GM21737 (cell line): ENCODE data around the gene TMEM190.
"Not testable (repeated sequence)": the region's sequence is repeated elsewhere in the genome, so short reads cannot be mapped to it uniquely, and the experiment has no call there.

Source experiments
- ATAC-seq: cut with Tn5 transposase; IDR thresholded peaks from one replicate; pipeline ENCODE4 v1.9.1; 2021; ENCODE audit warnings: mild to moderate bottlenecking, moderate library complexity; ENCODE audit not compliant: unreplicated experiment

TMEM190 gene

DNA sequence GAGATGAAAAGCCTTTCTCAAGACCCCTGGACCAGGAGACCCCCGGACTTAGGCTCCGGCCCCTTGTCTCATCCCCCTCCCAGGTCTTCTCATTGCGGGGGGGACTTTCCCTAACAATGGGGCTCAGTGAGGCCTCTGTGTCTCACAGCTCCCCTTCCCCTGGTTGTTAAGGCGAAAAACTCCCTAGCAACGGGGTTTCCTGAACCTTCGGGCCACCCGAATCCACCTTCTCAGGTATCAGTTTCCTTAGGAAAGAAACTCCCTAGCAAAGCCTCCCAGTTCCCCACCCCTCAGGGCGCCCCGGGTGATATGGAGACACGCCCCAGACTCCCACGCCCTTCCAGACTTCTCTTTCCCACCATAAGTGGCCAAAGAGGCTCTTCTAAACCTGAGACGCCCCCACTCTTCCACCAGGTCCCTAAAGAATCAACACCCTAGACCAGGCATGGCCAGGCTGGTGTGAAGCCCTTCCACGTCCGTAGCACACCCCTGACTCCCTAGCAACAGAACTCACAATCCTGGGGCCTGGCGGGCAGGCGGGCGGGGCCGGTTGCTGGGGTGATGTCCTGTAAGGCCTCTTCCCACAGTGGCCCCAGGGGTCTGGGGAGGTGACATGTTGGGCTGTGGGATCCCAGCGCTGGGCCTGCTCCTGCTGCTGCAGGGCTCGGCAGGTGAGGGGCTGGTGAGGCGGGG, at the start of gene TMEM190:
TSS of gene TMEM190 (plus strand) at position 586 of the 693 bp plus-strand sequence. CDS start at position 614, 28 bp downstream.
- ATAC-seq: no peak

- not testable (repeated sequence) for ATAC-seq
These were observed 47.8 kb upstream of the TMEM190 start for GRCh38 chr19:55328774-55329318.

- not testable (repeated sequence) for ATAC-seq
These were observed 46.8 kb upstream of the TMEM190 start for GRCh38 chr19:55329791-55330190.

GRCh38 chr19:55333870-55334269, 42.8 kb upstream of the TMEM190 start:
- no peak for ATAC-seq

DNA sequence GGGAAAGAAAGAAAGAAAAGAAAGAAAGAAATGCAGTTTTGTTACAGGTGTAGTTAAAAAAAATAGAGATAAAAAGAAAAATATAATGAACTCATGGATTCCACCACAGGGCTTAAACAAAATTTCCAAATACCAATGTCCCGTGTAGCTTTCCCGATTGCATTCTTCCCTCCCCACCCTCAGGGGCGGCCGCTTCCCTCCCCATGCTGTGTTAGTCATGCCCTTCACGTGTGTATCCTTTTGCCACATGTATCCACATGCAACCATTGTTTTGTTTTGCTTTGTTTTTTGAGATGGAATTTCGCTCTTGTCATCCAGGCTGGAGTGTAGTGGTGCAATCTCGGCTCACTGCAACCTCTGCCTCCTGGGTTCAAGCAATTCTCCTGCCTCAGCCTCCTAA, 40.5 kb upstream of the TMEM190 start:
- no peak for ATAC-seq

- ATAC-seq: peak; percentile 70
These were observed 37.3 kb upstream of the TMEM190 start, which contains the start of gene KMT5C for GRCh38 chr19:55339105-55339888. TSS of gene KMT5C (plus strand) at chr19:55339876. CDS start at chr19:55341937, 2,061 bp downstream.

DNA sequence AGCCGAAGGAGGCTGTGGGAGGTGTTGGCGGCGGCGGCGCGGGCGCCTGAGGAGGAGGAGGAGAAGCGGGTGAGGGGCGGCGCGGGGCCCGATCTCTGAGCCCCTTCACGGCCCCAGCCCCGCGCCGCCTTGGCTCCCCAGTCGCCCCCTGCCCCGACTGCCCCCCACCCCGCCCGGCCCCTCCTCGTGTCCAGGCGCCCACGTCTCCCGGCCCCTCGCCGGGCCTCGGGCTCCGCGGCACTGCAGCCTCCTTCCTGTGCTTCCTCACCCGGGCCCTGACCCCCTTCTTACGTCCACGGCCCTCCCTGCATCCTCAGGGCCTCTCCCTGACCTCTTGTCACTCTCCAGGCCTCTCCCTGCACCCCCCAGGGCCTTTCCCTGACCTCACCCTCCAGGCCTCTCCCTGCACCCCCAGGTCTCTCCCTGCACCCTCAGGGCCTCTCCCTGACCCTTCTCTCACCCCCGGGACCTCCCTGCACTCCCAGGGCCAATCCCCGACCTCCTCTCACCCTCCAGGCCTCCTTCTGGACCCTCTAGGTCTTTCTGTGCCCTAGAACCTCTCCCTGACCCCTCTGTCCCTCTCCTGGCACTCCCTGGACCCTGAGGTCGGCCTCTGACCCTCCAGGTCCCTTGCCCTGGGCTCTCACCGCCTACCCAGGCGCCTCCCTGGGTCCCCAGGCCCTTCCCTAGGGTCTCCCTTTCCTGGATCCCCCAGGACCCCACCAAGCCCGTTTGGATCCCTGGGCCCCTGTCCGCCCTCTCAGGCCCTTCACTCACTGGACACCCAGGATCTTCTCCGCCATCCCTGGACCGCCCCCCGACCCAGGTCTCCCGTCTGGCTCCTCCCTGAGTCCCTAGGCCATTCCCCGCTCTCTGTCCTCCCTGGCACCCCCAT, 36.5 kb upstream of the TMEM190 start:
- ATAC-seq: no peak

GRCh38 chr19:55340784-55341147, 35.9 kb upstream of the TMEM190 start:
- no peak for ATAC-seq

DNA sequence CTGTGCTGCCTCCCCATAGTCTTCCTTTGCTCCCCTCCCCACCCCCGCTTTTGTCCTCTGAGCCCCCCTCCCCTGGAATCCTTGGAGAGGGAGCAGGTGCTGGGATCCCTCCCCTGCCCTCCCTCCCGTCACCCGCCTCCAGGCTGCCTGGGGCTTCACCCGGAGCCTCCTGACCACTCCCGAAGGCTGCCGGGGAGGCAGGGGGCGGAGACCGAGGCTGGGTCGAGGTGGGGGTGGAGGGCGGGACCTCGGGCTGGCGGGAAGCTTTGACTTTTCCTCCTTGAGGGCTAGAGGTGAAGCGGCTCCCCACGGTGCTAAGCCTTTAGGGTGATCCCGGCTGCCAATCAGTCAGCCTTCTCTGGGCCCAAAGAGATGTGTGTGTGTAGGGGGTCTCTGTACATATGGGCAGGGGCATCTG, 35.4 kb upstream of the TMEM190 start:
- ATAC-seq: no peak

DNA sequence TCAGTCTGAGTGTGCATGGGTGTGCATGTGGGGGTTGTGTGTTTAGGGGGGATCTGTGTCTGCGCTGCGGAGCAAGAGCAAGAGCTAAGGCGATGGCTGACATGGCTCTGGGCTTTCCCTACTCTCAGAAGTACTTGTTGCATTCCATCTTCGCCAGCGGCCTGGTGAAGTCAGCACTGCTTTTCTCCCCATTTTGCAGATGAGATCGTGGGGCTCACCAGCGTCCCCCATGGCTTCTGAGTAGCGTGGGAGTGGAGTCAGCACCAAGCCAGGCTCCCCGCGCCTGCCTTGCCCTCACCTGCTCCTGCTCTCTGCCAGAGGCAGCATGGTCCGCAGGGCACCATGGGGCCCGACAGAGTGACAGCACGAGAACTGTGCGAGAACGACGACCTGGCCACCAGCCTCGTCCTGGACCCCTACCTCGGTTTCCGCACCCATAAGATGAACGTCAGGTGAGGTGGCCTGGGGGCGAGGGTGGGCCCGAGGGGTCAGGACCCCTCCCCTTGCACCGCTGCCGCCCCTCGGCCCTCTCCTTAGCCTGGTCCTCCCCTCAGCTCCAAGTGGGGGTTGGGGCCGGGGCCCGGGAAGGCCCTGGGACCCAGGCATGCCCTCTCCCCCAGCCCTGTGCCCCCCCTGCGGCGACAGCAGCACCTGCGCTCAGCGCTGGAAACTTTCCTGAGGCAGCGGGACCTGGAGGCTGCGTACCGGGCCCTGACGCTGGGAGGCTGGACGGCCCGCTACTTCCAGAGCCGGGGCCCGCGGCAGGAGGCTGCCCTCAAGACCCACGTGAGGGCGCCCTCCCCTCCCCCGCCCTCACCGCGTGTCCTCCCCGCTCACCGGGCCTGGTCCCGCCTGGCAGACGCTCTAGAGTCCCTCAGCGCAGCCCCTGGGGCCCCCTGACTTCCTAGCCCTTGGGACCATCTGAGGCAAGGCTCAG, 34.8 kb upstream of the TMEM190 start:
- ATAC-seq: no peak

DNA sequence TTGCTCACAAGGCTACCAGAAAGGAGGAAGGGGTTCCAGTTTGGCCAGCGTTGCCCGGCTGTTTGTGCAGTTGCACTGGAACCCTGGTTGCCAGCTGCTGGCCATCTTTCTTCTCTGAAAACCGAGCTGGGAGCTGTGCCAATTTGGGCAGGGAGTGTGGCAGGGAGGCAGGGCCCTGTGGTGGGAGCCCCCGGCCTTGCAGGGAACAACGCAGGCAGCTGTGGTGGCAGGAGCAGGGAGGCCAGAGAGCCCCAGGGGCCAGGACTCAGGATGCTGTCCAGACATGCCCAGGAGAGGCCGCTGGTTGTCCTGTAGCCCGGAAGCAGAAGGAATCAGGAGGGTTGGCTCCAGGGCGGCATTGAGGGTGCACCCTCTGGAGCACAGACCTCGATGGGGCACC, 32.2 kb upstream of the TMEM190 start:
- ATAC-seq: no peak

- ATAC-seq: no peak
These were observed 31.4 kb upstream of the TMEM190 start for GRCh38 chr19:55345101-55345817.

- no peak for ATAC-seq
These were observed 30.6 kb upstream of the TMEM190 start for GRCh38 chr19:55345818-55346724.

GRCh38 chr19:55346725-55347441, 29.7 kb upstream of the TMEM190 start:
- no peak for ATAC-seq

DNA sequence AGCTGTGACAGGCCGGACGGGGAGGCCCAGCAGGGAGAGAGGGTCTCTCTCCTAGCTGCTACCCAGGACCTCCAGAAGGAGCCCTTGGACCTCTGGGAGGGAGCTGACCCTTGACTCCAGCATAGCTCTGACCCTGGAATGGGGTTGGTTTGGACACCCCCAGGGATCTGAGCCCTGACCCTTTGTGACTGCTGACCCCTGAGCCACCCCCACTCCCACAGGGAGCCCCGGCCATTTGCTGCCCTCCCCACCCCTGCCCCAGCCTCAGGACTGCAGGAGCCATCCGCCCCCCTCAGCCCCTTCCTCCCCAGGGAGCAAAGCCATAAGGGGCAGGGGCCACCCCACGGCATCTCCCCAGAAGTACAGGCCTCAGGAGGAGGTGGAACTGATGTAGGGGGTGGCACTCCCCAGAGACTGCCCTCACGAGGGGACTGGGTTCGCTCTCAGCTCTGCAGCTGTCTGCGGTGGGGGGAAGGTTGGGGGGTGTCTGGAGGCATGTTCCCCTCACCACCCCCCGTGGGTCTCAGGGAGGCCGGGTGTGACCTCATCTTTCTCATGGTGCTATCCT, 29.1 kb upstream of the TMEM190 start:
- ATAC-seq: no peak

GRCh38 chr19:55348317-55349034, 28.1 kb upstream of the TMEM190 start:
- ATAC-seq: no peak
